T-helper 22 cell (primary cell): ENCODE results near the gene VSIR.
A peak's percentile ranks its signal among the peaks of the same experiment; 100 is the strongest.

Experiments
- DNase-seq: peaks from one replicate; pipeline ENCODE4 v3.0.0-alpha.2; 2020; ENCODE audit warnings: low read depth

Gene VSIR

DNA sequence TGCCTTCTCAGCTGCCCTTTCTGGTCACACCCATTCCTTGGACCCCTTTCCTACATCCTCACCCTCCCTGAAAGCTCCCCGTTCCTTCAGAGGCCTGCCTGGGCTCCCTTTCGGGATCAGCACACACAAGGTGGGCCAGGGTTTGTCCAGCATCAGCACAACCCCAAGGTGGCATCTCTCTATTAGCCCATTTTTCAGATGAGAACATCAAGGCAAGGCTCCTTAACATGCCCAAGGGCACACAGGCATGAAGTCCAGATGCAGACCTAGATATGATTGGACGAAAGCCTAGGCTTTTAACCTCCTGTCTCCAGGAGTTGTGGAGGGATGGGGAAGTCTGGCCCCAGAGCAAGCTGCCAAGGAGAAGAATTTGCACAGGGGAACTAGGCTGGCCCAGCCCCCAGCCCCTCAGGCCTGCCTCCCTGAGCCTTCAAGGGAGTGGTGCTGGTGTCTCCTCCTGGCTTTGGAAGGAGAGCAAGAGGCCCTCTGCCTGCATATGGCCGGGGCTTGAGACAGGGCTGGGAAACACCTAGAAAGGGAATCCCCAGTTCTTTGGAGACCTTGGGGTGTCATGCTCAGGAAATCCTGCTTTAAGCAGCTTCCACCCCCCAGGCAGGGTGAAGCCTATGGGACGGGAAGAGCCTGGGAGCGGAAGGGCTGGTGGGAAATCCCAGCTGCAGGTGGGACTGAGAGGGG is 9.0 kb upstream of the VSIR start:
- no peak for DNase-seq

DNA sequence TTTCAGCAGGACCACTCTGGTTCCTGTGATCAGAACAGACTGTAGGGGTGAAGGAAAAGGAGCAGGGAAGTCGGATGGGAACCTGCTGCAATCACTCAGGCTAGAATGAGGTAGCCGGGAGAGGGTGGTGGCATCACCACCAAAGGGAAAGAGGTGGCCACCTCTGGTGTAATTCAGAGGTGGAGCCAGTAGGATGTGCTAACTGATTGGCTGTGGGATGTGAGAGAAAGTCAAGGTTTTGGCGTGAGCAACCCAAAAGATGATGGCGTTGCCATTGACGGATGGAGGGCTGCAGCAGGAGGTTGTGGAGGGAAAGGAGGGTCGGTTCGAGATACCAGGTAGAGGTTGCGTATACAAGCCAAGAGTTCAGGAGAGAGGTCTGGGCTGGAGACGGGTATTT is 7.4 kb upstream of the VSIR start:
- DNase-seq, result no peak

DNA sequence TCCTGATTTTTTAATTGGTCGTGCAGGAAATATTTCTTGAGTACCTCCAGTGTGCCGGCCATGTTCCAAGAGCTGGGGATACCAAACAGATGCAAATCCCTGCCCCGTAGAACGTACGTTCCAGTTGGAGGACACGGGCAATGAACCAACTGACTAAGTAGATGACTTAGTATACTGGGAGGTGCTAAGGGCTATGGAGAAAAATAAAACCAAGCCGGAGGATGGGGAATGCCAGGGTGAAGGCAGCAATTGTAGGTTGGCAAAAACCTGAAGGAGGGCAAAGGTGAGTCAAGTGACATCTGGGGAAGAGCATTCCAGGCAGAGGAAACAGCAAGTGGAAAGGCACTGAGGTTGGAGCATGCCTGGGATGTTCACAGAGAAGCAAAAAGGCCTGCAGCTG is 6.8 kb upstream of the VSIR start:
- DNase-seq, result no peak

DNA sequence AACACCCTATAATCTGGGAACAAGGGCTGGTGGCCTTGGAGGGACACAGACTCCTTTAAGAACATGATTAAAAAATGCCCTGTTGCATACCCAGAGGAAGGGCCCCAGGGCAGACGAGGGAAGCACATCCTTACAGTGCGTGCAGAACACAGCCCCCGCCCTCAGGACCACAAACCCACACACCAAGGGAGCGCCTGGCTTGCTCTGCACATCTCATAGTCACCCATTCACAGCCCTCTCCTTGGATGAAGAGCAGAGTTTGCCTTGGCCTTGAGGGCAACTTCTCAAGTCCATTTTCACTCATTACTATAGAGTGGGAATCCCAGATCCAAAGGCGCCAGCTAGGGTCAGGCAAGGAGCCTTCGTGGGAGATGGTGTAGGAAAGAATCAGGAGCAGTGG is 6.3 kb upstream of the VSIR start:
- no peak for DNase-seq

DNA sequence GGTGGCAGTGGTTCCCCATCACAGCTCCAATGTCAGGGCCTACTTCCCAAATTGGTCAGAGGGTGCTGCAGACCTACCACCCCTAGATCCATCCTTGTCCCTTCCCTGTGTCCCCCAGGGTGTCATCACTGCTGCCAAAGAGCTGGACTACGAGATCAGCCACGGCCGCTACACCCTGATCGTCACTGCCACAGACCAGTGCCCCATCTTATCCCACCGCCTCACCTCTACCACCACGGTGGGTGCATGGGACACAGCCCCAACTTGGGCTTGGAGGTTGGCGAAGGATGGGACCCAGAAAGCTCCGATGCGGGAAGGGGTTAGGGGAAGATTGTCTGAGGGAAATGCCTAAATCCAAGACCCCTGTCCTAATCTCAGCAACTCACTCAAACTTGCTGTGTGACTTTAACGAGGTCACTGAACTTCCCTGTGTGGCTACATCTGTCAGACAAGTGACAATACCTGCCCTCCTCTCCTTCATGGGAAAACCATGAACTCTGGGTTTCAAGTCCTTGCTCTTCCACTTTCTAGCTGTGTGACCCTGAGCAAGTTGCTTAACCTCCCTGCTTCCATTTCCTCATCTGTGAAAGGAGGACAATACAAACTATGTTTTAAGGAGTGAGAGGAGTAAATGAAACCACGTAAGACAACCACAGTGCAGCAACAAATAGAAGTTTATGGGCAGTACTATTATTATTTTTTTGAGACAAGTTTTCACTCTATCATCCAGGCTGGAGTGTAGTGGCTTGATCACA is 4.9 kb upstream of the VSIR start:
- no peak for DNase-seq

DNA sequence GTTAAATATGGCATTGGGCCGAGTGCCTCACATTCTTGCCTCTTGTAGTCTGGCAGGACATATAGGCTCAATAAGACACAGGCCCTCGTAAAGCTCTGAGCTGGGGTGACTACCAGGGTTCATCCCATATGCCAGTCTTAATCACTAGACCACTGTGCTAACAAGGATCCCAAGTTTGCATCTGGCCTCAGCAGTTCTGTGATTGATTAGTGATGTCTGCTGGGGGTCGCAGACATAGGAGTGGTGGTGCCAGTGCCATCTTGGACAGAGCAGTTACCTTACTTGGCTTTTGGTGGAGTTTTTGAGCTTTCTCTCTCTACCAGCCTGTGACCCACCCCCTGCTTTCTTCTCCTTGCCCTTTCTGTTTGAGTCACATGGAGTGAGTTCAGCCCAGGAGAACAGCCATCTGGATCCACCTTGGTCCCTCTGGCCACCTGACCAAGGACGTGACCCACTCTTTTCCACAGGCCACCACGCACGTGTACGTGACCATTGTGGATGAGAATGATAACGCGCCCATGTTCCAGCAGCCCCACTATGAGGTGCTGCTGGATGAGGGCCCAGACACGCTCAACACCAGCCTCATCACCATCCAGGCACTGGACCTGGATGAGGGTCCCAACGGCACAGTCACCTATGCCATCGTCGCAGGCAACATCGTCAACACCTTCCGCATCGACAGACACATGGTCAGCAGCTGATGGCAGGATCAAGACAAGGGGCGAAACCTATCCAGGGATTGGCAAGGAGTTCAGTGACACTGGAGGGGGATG is 4.1 kb upstream of the VSIR start:
- no peak for DNase-seq

DNA sequence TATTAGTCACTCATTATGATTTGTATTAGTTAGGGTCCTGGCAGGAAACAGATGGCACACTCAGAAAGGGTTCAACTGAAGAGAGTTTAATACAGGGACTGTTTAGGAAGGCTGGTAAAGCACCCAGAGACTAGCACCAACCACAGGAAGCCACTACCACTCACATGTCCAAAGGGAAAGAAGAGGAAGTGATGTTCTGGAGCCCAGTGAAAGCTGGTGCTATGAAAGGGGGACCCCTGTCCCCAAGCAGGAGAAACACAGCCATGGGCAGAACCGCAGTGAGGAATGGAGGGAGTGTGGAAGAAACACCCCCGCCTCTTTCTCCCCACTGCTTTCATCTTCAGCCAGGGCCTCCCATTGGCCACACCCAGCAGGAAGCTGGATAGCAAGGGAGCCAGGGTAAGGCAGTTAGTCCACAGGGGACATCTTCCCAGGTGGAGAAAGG is 3.2 kb upstream of the VSIR start:
- DNase-seq, result no peak

DNA sequence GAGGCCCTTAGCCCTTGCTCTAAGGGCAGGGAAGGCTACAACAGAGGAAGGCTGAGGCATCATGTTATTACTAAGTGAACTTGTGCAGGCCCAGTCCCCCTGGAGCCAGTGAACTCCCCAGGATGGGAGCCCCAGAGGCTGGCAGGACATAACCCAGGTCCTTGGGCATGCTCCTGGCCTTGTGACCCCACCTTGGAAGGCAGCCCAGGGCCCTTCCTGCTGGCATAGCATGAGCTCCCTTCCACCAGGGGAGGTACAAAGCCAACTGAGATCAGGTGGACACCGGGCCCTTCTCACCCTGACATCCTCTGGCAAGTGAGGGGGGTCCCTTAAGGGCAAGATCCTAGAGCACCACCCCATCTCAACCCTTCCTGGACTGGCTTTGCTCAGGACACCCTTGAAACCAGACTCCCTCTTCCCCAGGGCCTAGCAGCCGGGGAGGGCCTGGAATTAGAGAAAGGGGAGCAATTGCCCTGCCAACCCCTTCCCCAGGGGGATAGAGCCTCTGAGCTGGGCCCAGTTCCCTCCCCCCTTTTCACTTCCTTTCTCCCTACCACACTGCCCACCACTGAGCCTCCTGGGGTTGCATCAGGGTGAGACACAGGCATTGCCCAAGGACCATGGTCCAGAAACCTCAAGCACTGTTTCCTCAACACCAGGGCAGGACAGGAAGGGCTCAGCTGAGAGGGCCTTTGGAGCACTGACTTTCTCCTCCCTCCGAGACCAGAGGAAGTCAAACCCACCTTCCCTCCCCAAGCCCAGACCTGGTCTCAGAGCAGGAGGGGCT is 1.8 kb upstream of the VSIR start:
- no peak for DNase-seq

DNA sequence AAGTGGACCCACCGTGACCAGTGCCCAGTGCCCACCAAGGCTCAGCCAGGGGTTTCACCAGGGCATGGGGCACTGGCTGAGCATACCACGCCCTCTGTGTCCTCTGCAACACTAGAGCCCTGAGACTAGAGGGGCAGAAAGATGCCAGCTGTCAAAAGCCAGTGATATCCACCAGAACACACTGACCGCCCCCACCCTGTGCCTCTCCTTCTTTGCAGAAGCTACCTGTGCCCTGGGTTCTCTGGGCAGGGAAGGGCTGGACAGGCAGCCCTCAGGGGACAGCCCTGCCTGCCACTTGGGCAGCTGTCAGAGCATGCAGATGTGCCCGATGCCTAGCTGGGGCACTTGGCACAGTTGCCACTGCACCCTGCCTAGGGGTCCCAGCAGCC is 494 bp downstream of the VSIR start:
- DNase-seq, result no peak

DNA sequence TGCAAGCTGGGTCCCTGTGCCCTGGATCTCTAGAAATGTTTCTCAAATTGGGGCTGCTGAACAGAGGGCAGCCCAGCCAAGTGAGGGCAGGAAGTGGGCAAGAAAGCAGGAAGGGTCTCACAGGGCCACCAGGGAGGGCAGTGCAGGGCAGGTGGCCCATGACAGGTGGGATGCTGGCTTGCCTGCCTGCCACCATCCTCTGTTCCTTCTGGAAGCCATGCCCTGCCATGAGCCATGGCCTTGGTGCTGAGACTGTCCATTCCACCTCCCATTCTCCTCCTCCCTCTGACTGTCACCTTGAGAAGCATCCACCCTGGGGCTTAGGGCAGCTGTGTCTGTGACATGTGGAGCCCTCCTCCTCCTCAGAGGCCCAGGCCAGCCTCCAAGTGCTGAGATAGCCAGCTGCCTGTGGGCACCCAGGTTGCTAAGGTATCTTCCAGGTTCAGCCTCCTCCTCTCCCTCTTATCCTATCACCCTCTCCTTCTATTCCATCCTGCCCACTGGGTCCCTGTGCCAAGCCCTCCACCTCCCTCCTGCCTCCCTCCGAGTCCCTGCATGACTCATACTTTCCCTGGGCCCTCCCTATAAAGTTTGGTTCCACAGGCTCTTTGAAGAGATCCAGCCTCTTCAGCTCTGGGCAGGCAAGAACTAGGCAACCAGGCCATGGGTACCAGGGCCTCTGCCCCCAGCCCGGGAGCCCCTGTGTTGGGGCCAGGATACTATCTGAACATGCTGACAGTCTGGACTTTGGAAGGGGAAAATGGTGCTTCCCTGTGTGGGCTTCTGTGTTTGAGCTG is 1.3 kb downstream of the VSIR start:
- no peak for DNase-seq

DNA sequence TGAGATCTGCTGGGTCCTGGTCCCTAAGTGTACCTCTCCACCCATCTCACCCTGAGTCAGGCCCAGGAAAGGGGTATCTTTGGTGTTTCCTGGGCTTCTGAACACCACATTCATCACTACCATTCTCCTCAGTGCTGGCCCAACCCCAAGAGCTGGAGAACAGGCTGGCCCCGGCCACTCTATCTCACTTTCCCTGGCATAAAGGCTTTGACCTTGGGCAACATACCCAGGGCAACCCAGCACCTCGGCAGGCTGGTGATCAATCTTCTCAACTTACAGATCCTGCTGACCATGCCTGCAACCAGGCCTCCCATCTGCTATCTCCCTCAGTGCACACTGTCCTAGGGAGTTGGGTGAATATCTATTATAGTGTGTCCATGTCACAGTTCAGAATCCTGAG is 2.1 kb downstream of the VSIR start:
- no peak for DNase-seq

DNA sequence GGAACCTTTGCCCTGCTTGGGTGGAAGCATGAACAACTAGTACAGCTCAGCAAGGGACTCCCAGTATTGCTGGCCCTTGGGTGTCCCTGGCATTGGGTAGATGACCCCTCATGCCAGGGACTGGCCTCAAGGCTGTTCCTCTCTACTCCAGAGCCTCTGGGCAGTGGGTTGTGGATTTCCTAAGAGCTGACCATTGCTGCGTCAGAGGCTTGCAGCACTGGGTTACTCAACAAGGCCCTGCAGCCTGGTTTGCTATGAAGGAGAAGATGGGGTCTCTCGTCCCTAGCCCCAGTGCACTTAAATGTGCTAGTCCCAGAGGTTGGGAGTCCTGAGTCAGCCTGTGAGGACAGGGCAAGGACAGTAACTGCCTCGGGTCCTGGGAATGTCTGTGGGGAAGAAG is 2.5 kb downstream of the VSIR start:
- DNase-seq, result no peak

DNA sequence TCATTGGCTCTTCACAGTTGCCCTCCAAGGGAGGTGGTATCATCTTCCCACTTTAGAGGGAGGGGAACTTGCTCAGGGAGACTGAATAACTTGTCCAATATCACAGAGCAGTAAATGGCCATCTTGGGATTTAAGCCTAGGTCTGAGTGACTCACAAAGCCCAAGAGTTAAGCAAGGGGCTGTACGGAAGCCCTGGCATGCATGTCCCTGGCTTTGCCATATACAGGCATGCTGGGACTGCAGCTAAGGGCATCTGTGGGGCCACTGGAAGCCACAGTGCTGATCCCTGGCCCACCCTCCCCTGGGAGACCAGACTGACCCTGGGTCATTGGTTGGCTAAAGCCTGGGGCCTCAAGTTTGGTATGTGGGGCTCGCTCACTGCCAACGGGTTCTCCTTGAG is 3.1 kb downstream of the VSIR start:
- DNase-seq, result no peak

DNA sequence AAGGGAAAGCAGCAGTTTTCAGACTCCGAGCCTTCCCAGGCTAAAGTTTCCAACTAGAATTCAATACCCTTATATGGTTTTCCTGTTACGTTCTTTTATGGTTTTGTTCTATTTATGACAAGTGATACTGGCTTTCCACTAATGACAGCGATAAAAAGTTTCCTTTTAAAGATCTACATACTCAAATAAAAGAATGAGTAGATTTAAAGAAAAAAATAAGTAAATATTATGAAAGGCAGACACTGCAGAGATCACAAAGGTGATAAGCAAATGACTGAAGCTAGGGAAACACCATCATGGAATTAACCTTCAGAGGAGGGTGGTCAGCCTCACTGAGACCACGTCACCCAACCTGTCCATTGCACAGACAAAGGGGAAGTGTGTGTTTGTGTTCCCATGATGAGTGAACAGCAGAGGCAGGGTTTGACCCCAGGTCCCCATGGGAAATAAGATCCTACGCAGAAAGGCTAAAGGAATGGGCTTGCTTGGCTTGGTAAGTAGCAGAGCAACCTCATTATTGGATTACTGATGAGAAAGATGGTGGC is 4.0 kb downstream of the VSIR start:
- peak; percentile 45 for DNase-seq

DNA sequence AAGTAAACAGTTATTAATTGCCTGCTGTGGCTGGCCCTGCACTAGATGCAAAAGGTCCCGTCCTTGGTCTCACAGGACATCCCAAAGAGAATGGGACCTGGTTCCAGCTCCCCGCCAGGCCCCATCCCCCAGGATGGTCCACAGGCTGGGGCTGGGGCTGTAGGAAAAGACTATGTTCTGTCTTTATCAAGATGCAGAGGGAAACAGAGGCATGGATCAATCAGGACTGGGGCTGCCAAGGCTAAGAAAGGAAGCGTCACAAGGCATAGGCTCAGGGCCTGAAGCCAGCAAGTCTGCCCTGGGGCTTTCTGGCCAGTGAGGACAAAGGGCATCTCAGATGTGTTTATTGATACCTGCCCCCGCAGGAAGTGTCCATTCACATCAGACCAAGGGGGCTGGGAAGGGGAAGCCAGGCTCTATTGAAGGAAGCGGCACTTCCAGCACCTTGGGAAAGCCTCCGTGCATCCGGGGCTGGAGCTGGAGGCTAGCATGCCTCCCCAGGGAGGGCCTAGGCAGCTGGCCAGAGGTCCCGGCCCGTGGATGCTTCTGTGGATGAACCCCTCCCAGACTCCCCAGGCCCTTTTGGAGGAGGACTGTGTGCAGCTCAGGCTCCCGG is 5.8 kb downstream of the VSIR start:
- DNase-seq, result no peak

DNA sequence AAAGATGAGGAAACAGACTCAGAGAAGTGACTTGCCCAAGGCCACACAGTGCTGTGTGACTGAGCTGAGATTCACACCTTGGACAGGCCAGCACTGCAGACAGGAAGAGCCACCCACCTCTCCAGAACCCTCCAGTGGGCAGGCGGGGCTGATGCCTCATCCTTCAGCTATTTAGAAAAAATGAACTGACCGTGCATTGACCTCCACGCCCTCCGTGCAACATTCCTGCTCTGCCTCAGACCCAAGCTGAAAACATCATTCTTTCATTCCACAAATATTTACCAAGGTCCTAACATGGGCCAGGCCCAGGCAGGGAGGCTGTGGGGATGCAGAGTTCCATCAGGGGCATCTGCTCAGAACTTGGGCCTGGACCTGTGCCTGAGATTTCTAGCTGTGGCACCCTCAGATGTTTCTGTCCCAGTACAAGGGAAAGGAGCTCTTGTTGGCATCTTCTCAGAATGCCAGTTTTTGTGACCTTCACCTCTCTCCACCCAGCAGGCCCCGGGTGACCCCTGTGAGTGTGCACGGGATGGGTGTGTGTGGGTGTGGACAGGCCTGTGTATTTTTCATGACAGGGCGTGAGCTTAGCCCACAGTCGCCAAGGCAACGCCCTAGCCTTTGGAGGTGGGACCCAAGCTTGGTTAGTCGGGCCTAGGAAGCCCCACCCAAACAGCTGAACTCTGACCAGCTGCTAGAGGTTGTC is 6.5 kb downstream of the VSIR start:
- DNase-seq, result no peak

DNA sequence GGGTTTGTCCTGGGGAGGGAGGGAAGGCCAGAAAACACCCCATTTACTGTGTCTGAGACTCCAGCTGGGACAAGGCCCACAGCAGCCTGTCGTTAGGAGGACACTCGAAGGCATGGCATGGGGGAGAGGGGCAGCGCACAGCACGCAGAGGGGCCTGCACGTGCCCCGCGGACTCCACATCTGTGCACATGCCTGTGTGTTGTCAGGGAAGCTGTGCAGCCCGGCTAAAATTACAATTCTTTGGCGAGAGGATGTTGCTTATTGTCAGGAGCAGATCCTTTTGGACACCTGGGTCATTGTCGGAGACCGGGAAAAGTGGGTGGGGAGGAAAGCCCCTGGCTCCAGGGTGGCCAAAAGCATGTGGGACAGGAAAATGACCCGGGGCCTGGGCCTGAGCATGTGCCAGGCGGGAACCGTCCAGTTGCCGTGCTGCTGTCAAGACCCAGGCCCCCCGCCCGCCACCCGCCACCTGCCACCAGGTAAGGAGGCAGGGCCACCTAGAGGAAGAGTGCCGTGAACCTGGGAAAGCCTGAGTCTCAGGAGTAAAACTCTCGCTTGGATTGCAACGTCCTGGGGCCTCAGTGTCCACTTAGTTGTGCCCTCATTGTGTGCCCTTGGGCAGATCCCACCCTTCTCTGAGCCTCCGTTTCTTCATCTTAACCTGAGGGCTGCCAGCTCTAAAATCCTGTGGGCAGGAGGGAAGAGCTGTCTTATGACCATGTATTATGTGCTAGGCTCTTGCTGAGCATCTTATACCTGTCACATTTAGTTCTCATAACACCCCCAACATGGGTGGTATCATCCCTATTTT is 7.2 kb downstream of the VSIR start:
- DNase-seq, result no peak

DNA sequence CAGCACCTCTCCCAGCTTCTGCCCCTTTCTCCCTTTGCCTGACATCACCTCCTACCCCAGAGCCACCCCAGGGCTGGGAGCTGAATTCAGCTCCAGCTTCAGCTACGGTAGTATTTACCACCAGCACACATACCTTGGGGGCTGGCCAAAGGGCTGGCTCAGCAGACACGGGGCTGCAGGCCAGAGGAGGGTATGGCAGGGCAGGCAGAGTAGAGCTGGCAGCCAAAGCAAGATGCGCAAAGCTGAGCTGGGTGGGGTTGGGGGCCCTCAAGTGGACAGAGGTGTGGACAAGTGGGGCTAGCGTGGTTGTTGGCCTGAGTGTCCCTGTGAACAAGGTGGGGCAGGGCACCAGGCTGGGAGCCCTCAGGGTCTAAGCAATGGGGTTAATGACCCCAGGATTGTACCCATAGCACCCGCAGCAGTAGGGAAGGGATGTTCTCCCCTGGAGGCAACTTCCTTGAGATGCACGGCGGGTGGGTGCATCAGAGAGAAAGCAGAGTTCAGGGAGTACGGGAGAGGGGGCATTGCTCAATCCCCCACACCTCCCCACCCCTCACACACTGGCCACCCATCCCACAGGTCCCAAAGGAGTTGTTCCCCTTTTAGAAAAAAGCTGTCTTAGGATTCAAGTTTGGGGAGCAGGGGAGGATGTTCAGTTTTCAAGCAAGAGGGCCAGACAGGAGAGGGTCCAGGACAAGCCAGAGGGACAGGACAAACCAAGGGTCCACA is 8.0 kb downstream of the VSIR start:
- no peak for DNase-seq
